GM10847 (cell line): ENCODE results near the gene ADAP1.

Source experiments
- POLR2A ChIP-seq: IDR thresholded peaks from 2 replicates; pipeline ENCODE4 v1.6.1; 2011; ENCODE audit not compliant: insufficient read length; ENCODE audit errors: extremely low read depth

ADAP1 gene

GRCh38 chr7:927031-927671 lies 27.3 kb downstream of the ADAP1 start:
- no peak for TF ChIP-seq POLR2A

GRCh38 chr7:926061-927030 lies 28.1 kb downstream of the ADAP1 start:
- TF ChIP-seq POLR2A: no peak

GRCh38 chr7:925601-926000 lies 28.9 kb downstream of the ADAP1 start:
- no peak for TF ChIP-seq POLR2A

GRCh38 chr7:924541-925231 lies 29.8 kb downstream of the ADAP1 start:
- TF ChIP-seq POLR2A: no peak

GRCh38 chr7:923108-924041 lies 31.1 kb downstream of the ADAP1 start:
- TF ChIP-seq POLR2A: peak; percentile 47

- no peak for TF ChIP-seq POLR2A
Observed at GRCh38 chr7:922334-923107, 32.0 kb downstream of the ADAP1 start.

GRCh38 chr7:921581-922333 lies 32.7 kb downstream of the ADAP1 start:
- TF ChIP-seq POLR2A: no peak

GRCh38 chr7:921071-921461 lies 33.4 kb downstream of the ADAP1 start:
- TF ChIP-seq POLR2A: no peak

GRCh38 chr7:920351-921070 lies 34.0 kb downstream of the ADAP1 start:
- TF ChIP-seq POLR2A: no peak

GRCh38 chr7:919924-920341 lies 34.5 kb downstream of the ADAP1 start:
- TF ChIP-seq POLR2A: no peak

- TF ChIP-seq POLR2A: no peak
Observed at GRCh38 chr7:919114-919442, 35.4 kb downstream of the ADAP1 start.

GRCh38 chr7:918441-919113 lies 35.9 kb downstream of the ADAP1 start:
- TF ChIP-seq POLR2A: no peak
